Neural progenitor cell (in vitro differentiated cells): Measurements from ENCODE around the gene TGM4. TPM values are rescaled to one million over a fixed set of nuclear protein-coding genes. Genes with fewer than 3 reads are reported as not detected.

Source experiments
- DNase-seq: peaks from one replicate; pipeline ENCODE4 v3.0.0-alpha.2; 2016; ENCODE audit warnings: low spot score
- H2AFZ ChIP-seq: fragments of 200-600 bp; sonication (generic); replicated peaks from 2 replicates; pipeline ENCODE4 v1.6.1; 2016; ENCODE audit warnings: antibody characterized with exemption
- H3F3A ChIP-seq: fragments of 200-600 bp; sonication (generic); 2 replicates; pipeline ENCODE4 v1.6.1; 2016; ENCODE audit warnings: antibody characterized with exemption, low read depth
- H3K27ac ChIP-seq: fragments of 200-600 bp; sonication (generic); 2 replicates; pipeline ENCODE4 v1.5.1; 2016; ENCODE audit warnings: mild to moderate bottlenecking
- H3K27me3 ChIP-seq: fragments of 200-600 bp; sonication (generic); 2 replicates; pipeline ENCODE4 v1.6.1; 2016; ENCODE audit warnings: mild to moderate bottlenecking, moderate library complexity
- H3K36me3 ChIP-seq: fragments of 200-600 bp; sonication (generic); 2 replicates; pipeline ENCODE4 v1.5.1; 2016
- H3K4me1 ChIP-seq: fragments of 200-600 bp; sonication (generic); 2 replicates; pipeline ENCODE4 v1.6.1; 2016; ENCODE audit warnings: mixed run types
- H3K4me2 ChIP-seq: fragments of 200-600 bp; sonication (generic); 2 replicates; pipeline ENCODE4 v1.6.1; 2016
- H3K4me3 ChIP-seq: fragments of 200-600 bp; sonication (generic); 2 replicates; pipeline ENCODE4 v1.5.1; 2016
- H3K79me2 ChIP-seq: fragments of 200-600 bp; sonication (generic); 2 replicates; pipeline ENCODE4 v1.6.1; 2016; ENCODE audit warnings: low read depth
- H3K9ac ChIP-seq: fragments of 200-600 bp; sonication (generic); 2 replicates; pipeline ENCODE4 v1.6.1; 2016
- H3K9me3 ChIP-seq: fragments of 200-600 bp; sonication (generic); 2 replicates; pipeline ENCODE4 v1.5.1; 2016; ENCODE audit warnings: low read depth
- H4K20me1 ChIP-seq: fragments of 200-600 bp; sonication (generic); 2 replicates; pipeline ENCODE4 v1.6.1; 2016; ENCODE audit warnings: low read depth
- H3K27ac Mint-ChIP-seq: 3 replicates; pipeline ENCODE4 v1.8.0; 2021; ENCODE audit warnings: mixed read lengths
- H3K27me3 Mint-ChIP-seq: 2 replicates; pipeline ENCODE4 v1.8.0; 2022; ENCODE audit warnings: low read depth, mild to moderate bottlenecking, inconsistent platforms, moderate library complexity, mixed read lengths; ENCODE audit not compliant: insufficient read depth
- H3K36me3 Mint-ChIP-seq: 3 replicates; pipeline ENCODE4 v1.8.0; 2021; ENCODE audit warnings: mixed read lengths
- H3K4me1 Mint-ChIP-seq: 3 replicates; pipeline ENCODE4 v1.8.0; 2021; ENCODE audit warnings: mixed read lengths
- H3K4me3 Mint-ChIP-seq: 3 replicates; pipeline ENCODE4 v1.8.0; 2021; ENCODE audit warnings: mild to moderate bottlenecking, moderate library complexity, mixed read lengths
- H3K9me3 Mint-ChIP-seq: 3 replicates; pipeline ENCODE4 v1.8.0; 2020; ENCODE audit warnings: mixed read lengths
- EZH2 ChIP-seq: fragments of 200-600 bp; sonication (generic); IDR thresholded peaks from 2 replicates; pipeline ENCODE4 v1.6.1; 2017; ENCODE audit warnings: antibody characterized with exemption, mild to moderate bottlenecking, moderate library complexity
- EZH2phosphoT487 ChIP-seq: fragments of 200-600 bp; sonication (generic); IDR thresholded peaks from 2 replicates; pipeline ENCODE4 v1.6.1; 2017; ENCODE audit warnings: antibody characterized with exemption
- total RNA-seq: library from RNA; depleted of rRNA; stranded (reverse); fragments of >200 nt; gene quantifications from 2 replicates; pipeline ENCODE4 v1.2.3, GENCODE V29; 2015; ENCODE audit warnings: low replicate concordance
- TF ChIP-seq, protein P1 (sequence below): fragments of 200-600 bp; sonication (generic); IDR thresholded peaks from 2 replicates; pipeline ENCODE4 v1.5.1; 2017; ENCODE audit warnings: antibody characterized with exemption, mild to moderate bottlenecking

The TGM4 gene
- total RNA-seq, 1 donor from 2014 or later = 0.04 TPM

DNA sequence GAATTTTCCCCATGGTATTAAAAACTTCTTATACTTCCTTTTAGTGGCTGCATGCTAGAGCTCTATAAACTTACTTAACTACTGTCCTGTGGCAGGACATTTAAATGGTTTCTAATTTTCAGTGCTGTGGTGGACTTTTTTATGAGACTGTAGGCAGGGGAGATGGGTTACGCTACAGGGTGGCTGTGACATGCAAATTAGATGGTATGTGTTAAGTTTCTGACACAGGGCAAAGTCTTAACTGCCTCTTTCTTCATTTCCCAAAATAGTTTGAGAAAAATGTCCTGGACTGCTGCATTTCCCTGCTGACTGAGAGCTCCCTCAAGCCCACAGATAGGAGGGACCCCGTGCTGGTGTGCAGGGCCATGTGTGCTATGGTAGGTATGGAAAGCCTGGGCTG is 22.0 kb downstream of the TGM4 start:
- Histone ChIP-seq H3K27me3 (no peaks in the 10 kb centered on the region), H4K20me1 (no peaks in the 10 kb centered on the region), H3K4me1 (peaks cover 24% of the 10 kb centered on the region), H3K4me3 (no peak overlapping the region), H3K27ac (no peak overlapping the region), H3K79me2 (no peaks in the 10 kb centered on the region), H3K9me3 (no peaks in the 10 kb centered on the region), H3K4me2 (no peak overlapping the region), H3K36me3 (no peaks in the 10 kb centered on the region), H3K9ac (no peak overlapping the region), H2AFZ (no peak overlapping the region), H3F3A (peaks cover 6% of the 10 kb centered on the region)
- Mint-ChIP-seq H3K4me3 (no peak overlapping the region), H3K4me1 (peaks cover 19% of the 10 kb centered on the region), H3K27me3 (peaks cover 2% of the 10 kb centered on the region), H3K27ac (no peak overlapping the region), H3K36me3 (no peaks in the 10 kb centered on the region), H3K9me3 (no peaks in the 10 kb centered on the region)
- TF ChIP-seq EZH2 (no peak), EZH2phosphoT487 (no peak)
- TF ChIP-seq, protein P1, sequence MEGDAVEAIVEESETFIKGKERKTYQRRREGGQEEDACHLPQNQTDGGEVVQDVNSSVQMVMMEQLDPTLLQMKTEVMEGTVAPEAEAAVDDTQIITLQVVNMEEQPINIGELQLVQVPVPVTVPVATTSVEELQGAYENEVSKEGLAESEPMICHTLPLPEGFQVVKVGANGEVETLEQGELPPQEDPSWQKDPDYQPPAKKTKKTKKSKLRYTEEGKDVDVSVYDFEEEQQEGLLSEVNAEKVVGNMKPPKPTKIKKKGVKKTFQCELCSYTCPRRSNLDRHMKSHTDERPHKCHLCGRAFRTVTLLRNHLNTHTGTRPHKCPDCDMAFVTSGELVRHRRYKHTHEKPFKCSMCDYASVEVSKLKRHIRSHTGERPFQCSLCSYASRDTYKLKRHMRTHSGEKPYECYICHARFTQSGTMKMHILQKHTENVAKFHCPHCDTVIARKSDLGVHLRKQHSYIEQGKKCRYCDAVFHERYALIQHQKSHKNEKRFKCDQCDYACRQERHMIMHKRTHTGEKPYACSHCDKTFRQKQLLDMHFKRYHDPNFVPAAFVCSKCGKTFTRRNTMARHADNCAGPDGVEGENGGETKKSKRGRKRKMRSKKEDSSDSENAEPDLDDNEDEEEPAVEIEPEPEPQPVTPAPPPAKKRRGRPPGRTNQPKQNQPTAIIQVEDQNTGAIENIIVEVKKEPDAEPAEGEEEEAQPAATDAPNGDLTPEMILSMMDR = no peak
- no peak for DNase-seq

DNA sequence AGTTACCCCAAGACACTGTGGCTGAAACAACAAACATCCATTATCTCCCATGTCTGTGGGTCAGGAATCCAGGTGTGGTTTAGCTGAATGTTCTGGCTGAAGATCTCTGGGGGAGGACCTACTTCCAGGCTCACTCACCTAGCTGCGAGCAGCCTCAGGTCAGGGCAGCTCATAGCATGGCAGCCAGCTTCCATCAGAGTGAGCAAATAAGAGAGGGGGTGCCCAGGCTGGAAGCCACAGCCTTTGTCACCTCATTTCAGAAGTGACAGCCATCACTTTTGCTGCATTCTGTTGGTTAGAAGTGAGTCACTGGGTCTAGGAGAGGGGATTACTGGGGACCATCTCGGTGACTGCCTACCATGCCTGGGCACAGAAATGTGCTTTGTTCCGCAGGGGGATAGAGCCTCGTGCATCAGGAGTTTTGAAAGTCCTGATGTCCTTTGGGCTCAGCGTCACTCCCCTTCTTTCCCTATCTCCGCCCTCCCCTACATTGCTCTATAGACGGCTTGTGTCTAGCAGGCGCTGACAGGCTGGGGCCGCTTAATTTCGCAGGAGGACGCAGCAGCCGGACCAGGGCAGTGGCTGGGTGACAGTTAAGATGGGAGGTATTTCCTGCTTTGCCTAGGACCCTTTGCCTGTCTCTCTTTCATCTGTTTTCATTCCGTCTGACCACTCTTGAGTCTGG is 25.4 kb downstream of the TGM4 start:
- H3K27ac Mint-ChIP-seq = peak overlapping the region; percentile 86
- Histone ChIP-seq H3K36me3 (no peaks in the 10 kb centered on the region), H4K20me1 (no peaks in the 10 kb centered on the region), H3K79me2 (no peaks in the 10 kb centered on the region), H3K4me2 (peak overlapping the region; percentile 47), H2AFZ (peak overlapping the region; percentile 68), H3K9me3 (no peaks in the 10 kb centered on the region), H3K9ac (no peak overlapping the region), H3K27me3 (no peaks in the 10 kb centered on the region), H3K27ac (no peak overlapping the region), H3K4me3 (no peak overlapping the region), H3K4me1 (peaks cover 24% of the 10 kb centered on the region), H3F3A (peaks cover 6% of the 10 kb centered on the region)
- no peaks in the 10 kb centered on the region for H3K36me3 Mint-ChIP-seq
- H3K9me3 Mint-ChIP-seq = no peaks in the 10 kb centered on the region
- H3K4me3 Mint-ChIP-seq = no peak overlapping the region
- peaks cover 22% of the 10 kb centered on the region for H3K4me1 Mint-ChIP-seq
- peaks cover 2% of the 10 kb centered on the region for H3K27me3 Mint-ChIP-seq
- TF ChIP-seq EZH2phosphoT487 (no peak), EZH2 (no peak)
- TF ChIP-seq, protein P1 = no peak
- peak; percentile 61 for DNase-seq

DNA sequence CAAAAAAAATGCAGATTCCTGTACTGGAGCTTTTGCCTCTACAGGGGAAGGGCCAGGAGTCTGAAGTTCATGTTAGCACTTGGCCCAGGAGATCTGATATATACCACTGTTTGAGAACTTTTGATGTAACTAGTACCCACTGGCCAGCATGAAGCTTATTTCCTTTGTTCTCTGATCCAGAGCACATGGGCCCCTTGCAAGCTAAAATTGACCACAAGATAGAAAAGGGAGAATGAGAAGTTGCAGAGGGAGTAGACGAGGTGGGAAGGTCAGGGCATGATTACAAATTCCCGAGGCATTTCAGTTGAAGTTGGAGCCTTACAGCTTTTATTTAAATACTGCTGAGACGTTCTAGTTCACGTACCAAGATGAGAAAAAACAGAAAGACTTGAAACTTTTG is 28.2 kb downstream of the TGM4 start:
- no peak for DNase-seq
- no peak overlapping the region for H3K4me3 Mint-ChIP-seq
- H3F3A ChIP-seq = peaks cover 6% of the 10 kb centered on the region
- no peak overlapping the region for H3K27ac Mint-ChIP-seq
- TF ChIP-seq EZH2phosphoT487 = no peak
- TF ChIP-seq, protein P1 = no peak
- no peak for TF ChIP-seq EZH2
- peaks cover 4% of the 10 kb centered on the region for H3K27me3 Mint-ChIP-seq
- no peak overlapping the region for H3K4me2 ChIP-seq
- H3K36me3 ChIP-seq = no peaks in the 10 kb centered on the region
- H3K79me2 ChIP-seq = no peaks in the 10 kb centered on the region
- peaks cover 32% of the 10 kb centered on the region for H3K4me1 Mint-ChIP-seq
- no peak overlapping the region for H3K4me3 ChIP-seq
- no peak overlapping the region for H3K9ac ChIP-seq
- peaks cover 24% of the 10 kb centered on the region for H3K4me1 ChIP-seq
- H4K20me1 ChIP-seq = no peaks in the 10 kb centered on the region
- H3K27me3 ChIP-seq = no peaks in the 10 kb centered on the region
- H3K9me3 ChIP-seq = no peaks in the 10 kb centered on the region
- no peak overlapping the region for H3K27ac ChIP-seq
- peak overlapping the region; percentile 42 for H2AFZ ChIP-seq
- H3K36me3 Mint-ChIP-seq = no peaks in the 10 kb centered on the region
- H3K9me3 Mint-ChIP-seq = no peaks in the 10 kb centered on the region
